ENCODE data around the gene RPS6KA2. TPM values are rescaled to one million over a fixed set of nuclear protein-coding genes. Genes with fewer than 3 reads are reported as not detected.
"Not testable (repeated sequence)": the region's sequence is repeated elsewhere in the genome, so short reads cannot be mapped to it uniquely, and the experiment has no call there.

RPS6KA2 gene
- polyA plus RNA-seq, 5 donors = 38.9 to 52.0 (median 42.5) TPM

DNA sequence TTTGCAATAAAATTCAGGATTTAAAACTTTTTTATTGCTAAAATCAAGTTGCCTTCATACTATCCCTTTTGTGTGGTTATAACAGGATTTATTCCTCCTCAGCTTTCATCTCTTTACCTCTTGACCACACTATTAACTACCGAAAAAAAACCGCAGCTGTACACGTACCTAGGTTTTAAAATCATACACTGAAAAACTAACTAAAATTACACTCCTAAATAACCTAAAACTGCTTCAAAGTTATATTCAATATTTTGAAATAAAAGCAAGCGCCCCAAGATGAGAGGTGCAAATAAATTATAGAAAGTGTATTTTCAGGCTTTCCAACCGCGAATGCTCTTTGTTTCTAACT lies 245.7 kb downstream of the RPS6KA2 start:
- no peak for DNase-seq

DNA sequence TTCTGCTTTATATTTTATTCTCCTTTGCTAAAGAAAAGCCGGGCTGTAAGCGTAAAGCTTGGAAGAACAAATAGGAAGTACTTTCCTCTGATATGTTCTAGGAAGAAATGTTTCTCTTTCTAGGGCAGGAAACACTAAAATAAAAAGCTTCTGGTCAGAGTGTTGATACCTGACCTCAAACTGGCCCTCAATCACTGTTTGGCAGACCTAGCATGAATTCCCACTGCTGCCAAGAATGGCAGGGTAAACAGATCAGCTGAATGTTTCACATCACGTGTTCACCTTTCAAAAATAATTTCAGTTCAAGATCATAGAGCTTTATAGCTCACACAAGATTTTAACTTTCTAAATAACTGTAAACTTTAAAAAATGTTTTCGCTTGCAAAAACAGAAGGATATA lies 247.3 kb downstream of the RPS6KA2 start:
- no peak for DNase-seq

DNA sequence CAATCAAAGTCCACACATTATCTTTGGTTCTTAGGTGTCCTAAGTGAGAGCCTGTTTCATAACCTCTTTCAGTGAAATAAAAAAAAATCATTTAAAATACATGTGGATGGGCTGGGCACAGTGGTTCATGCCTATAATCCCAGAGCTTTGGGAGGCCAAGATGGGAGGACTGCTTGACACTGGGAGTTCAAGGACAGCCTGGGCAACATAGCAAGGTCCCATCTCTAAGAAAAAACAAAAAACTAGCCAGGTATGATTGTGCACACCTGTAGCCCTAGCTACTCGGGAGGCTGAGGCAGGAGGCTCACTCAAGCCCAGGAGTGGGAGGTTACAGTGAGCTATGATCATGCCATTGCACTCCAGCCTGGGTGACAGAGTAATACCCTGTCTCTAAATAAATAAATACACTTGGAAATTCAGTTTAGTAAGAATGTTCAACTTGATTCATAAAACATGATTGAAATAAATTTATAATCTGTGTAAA lies 247.9 kb downstream of the RPS6KA2 start:
- DNase-seq = no peak

DNA sequence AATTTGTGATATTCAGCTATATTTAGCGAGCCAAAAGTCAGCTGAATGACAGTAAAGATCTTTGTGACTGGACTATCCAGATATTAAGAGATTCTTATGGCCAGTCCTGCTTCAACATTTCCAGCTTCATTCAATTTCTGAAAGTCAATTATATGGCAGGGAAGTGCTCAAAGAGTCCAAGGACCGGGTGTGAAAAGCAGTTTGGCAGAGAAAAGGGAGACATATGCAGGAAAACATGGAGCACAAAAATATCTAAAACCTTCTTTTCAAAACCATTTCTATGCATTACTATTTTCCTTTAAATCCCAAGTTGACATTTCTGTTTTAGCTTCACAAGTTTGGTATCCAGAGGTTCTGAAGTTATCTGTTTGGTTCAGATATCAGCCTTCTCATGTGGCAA lies 249.3 kb downstream of the RPS6KA2 start:
- DNase-seq = no peak

DNA sequence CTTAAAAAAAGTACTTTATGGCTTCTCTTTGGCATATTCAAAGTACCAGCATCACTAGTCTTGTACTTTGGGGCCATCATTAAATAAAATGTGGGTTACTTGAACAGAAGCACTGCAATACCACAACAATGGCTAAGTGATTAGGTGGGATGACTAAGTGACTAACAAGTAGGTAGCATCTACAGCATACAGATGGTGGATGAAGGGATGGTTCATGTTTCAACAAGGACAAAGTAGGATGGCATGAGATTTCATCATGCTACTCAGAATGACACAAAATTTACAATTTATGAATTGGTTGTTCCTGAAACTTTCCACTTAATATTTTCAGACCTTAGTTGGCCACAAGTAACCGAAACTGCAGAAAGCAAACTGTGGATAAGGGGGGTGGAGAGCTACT lies 252.0 kb downstream of the RPS6KA2 start:
- no peak for DNase-seq

DNA sequence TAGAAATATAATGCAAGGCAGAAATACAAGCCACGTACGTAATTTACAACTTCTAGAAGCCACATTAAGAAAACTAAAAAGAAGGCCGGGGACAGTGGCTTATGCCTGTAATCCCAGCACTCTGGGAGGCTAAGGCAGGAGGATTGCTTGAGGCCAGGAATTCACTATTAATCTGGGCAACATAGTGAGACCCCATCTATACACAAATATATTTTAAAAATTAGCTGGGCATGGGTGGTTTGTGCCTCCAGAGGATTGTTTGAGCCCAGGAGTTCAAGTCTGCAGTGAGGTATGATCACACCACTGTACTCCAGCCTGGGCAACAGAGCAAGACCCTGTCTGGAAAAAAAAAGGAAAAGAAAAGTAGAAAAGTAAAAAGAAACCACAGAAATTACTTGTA lies 256.6 kb downstream of the RPS6KA2 start:
- no peak for DNase-seq

DNA sequence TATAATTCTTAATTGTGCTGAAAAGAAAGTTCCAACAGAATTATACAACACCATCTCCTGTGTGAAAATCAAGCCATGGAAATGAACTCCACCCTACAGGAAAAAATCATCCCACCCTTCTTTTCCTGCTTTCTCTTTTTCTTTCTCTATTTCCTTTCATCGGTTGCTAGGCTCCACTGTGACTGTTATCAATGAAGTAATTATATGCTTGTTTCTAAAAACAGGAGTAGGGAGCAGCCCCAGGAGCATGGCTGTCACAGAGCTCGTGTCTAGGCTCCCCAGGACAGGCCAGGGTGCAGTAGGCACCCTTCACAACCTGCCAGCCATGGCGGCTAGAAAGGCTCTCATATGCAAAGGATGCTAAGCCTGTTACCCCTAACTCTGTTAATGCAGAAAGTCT lies 257.3 kb downstream of the RPS6KA2 start:
- no peak for DNase-seq

DNA sequence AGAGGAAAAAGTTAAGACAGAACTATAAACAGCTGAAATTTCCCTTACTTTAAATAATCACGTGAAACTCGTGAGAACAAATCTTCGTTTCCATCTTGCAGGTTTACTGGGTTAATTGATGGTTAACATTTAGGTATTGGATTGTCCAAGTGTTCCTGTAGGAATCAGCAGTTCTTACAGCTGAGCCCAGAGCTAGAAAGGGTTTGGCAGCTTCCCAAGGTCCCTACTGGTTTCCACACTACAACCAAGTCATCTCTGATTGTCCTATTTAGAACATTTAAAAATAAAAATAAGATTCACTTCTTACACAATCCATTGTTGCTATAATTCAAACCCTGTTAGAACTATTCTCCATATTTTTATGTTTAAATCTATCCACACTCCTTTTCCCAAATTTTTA lies 260.1 kb downstream of the RPS6KA2 start:
- no peak for DNase-seq

DNA sequence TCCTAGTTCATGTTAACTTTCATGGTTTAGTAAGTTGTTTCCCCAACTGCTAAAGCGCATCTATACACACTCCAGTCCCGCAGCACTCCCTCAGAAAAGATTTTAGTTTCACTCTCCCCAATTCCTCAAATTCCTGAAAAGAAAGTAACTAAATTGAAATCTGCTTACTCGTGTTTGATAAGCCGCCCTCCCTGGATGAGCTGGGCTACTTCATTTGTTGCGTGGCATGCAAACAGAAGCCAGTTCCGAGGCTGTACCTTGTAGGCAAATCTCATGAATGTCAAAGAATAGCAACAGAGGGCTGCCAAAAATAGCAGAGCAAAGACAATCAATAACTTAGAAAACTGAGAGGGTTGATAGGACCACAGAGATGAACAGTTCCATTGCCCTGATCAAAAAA lies 261.2 kb downstream of the RPS6KA2 start:
- no peak for DNase-seq

DNA sequence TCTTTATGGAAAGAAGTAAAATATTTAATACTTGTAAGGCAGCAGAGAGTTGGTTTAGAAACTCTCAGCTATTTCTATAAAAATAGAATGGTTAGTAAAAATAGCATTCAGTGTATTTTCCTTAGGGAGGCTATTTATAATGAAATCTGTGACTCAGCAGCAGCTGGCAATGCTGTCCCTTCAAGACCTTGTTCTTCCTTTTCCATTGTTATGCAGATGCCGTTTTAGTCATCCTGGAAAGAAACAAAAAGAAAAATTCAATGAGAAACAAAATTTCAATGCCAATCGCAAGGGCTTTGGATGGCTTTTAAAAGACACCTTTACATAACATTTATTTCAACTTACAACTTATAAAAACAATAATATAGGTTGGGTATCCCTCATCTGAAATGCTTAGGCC lies 261.8 kb downstream of the RPS6KA2 start:
- DNase-seq = no peak

DNA sequence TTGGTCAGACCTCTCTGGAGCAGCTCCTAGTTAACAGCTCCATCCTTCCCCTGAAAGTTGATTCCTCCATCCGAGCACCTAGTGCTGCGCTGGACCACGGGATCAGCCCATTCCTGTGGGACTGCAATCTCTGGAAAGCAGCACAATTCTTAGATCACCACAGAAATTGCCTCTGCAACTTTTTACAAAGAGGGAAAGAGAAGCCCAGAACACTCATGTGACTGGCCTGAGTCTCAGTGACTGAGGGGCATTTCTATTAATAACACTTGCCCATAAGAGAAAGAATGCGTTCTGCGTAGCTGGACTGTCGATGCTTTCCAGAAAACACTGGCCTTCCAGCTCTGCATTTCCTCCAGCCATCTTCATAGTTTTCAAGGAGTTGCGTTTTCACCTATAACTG lies 262.6 kb downstream of the RPS6KA2 start:
- no peak for DNase-seq

DNA sequence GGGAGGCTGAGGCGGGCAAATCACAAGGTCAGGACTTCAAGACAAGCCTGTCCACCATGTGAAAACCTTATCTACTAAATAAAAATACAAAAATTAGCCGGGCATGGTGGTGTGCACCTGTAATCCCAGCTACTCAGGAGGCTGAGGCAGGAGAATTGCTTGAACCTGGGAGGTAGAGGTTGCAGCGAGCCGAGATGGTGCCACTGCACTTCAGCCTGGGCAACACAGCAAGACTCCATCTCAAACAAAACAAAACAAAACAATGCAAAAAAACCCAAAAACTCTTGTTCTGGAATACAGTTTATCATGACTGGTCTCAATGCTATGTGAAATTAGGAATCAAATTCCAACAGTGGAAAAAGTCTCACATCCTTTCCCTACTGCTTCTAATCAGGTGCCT lies 264.6 kb downstream of the RPS6KA2 start:
- DNase-seq = not testable (repeated sequence)

DNA sequence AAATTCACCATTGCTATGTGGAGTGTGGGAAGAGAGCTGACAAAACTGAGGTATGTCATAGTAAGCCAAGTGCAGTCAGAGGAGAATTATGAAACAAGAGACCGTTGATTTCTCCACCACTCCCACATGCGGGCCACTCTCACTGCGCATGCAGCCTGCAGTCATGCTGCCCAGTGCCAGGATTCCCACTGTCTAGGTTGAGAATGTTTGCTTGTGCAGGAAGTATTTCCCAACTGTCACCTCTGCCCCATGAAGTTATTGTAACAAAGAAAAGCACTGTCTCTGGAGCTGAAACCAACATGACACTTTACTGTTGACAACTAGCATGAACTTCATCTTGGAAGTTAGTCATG lies 266.0 kb downstream of the RPS6KA2 start:
- DNase-seq = no peak

DNA sequence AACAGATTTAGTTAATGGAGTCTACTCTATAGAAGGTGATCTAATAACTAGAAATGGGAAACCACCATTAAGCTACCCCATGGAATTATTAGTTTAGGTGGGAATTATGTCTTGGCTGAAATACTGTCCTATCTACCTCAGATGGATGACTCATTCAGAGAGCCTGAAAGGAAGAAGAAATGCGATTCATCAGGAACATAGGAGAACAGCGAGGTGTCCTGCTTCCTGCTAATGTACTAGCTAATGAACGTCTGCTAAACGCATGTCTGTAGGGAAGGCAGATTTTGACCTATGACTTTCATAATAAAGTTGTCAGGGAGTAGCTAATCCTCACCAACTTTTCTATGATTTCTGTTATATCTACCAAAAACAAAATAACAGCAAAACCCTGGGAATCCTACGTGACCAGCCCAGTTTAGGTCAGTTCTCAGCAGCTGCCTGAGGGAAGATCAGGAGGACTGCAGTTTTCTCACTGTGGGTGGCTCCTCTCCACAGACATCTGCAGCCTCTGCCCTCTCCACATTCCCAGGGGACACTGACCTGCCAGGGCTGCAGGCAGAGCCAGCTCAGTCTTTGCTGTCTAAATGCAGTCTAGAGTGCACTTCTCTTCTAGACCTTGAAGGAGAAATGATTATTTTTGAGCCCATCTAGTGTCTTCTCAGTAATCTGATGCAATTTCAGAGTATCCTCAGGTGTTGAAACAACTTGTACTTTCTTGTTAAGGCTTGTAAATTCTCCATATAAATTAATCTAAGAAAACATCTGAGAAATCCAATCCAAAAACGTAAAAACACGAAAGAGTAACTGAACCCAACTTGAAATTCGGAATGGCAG lies 266.6 kb downstream of the RPS6KA2 start:
- DNase-seq = no peak

Other genes with a start within 250 kb of the RPS6KA2 start
- 10 to 100 TPM; 38.7 to 49.8 (median 44.0) TPM for gene MPC1, start 244.3 kb downstream of the RPS6KA2 start, polyA plus RNA-seq (ENCODE audit: insufficient read depth in 1 of 5, insufficient read length in 5 of 5, low replicate concordance in 1 of 5)
- under 1 TPM; 0.21 to 0.40 (median 0.36) TPM for gene RAMACL, start 40.6 kb downstream of the RPS6KA2 start, polyA plus RNA-seq (ENCODE audit: insufficient read depth in 1 of 5, insufficient read length in 5 of 5, low replicate concordance in 1 of 5)